ENCODE measurements around the gene CLEC3B. TPM values are rescaled to one million over a fixed set of nuclear protein-coding genes. Genes with fewer than 3 reads are reported as not detected.
"Not testable (repeated sequence)": the region's sequence is repeated elsewhere in the genome, so short reads cannot be mapped to it uniquely, and the experiment has no call there.

The CLEC3B gene
- total and polyA plus RNA-seq, 3 donors from 2014 or later = 86.6 to 198 (median 88.8) TPM

DNA sequence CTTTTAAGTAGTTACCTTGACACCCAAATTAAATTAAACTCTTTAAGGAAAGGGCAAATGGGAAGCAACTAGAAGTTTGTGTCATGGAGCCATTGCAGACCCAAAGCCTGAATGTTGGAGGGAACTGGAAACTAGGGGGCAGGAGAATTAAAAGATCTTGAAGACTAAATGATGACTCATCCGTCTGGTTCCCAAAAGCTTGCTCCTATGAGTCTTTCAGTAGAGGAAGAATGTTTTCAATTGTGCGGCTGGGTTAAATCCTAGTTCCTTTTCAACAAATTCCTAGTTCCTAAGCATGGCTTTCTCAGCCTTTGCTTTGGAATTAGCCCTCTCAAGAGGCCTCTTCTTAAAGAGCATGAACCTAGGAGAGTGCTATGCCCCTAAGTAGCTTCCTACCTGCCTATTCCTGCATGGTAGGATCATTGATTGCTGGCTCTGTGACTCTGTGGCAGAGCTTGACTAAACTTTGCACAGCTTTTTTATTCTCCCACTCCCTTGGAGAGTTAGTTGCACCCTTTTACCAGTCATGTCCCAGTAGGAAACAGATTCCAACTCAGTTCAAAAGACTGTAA, 17.7 kb downstream of the CLEC3B start:
- DNase-seq = no peak
- Histone ChIP-seq H3K4me1 (peaks cover 11% of the 10 kb centered on the region), H3K27me3 (no peaks in the 10 kb centered on the region), H3K36me3 (ENCODE audit: low read depth, missing control alignments) (no peaks in the 10 kb centered on the region), H3K9me3 (no peaks in the 10 kb centered on the region), H3K27ac (no peak overlapping the region), H3K4me3 (no peak overlapping the region)
- 61 to 86% methylated on average over 2 of the region's 2 CpGs for WGBS, 2 donors
- TF ChIP-seq POLR2A (IDR thresholded peaks at IDR 0.05) = no peak
- TF ChIP-seq CTCF (IDR thresholded peaks at IDR 0.05) = no peak
- intact Hi-C loops (cut with DNase I; ENCODE audit: low total_unique reads) = loop anchor here (5.0 kb wide), 1 partner anchor 163 kb away; no protein-coding TSS in a partner anchor

GRCh38 chr3:45048244-45048643, 22.1 kb downstream of the CLEC3B start:
- TF ChIP-seq CTCF (IDR thresholded peaks at IDR 0.05) (no peak), POLR2A (IDR thresholded peaks at IDR 0.05) (no peak)
- no peak overlapping the region for H3K27ac ChIP-seq
- intact Hi-C loops (cut with DNase I; ENCODE audit: low total_unique reads) = no loop called here
- no peak overlapping the region for H3K4me3 ChIP-seq
- no peak for DNase-seq
- no peaks in the 10 kb centered on the region for H3K27me3 ChIP-seq
- no peaks in the 10 kb centered on the region for H3K9me3 ChIP-seq
- H3K4me1 ChIP-seq = peaks cover 3% of the 10 kb centered on the region
- H3K36me3 ChIP-seq (ENCODE audit: low read depth, missing control alignments) = no peaks in the 10 kb centered on the region
- 66 to 87% methylated on average over 4 of the region's 4 CpGs for WGBS, 2 donors

GRCh38 chr3:45049807-45050206, 23.7 kb downstream of the CLEC3B start:
- TF ChIP-seq POLR2A (IDR thresholded peaks at IDR 0.05) (no peak), CTCF (IDR thresholded peaks at IDR 0.05) (no peak)
- intact Hi-C loops (cut with DNase I; ENCODE audit: low total_unique reads) = no loop called here
- 80 to 82% methylated on average over 4 of the region's 4 CpGs for WGBS, 2 donors

DNA sequence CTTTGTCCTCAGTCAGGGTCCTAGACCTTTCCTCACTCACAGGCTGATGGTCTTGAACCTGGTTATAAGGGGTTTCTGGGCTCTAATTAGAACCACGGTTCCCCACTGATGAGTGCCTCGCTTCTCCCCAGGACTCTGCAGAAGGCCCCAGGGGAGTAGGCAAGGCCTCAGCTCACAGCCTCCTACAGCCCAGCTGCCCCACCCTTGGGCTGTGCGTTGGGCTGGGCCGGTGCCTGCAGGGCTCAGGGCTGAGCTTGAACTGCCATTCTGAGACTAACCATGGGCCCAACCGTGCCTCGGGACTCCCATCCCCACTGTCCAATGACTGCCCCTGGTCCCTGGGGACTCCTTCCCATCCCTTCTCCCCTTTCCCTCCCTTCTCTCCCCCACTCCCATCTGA, 25.6 kb downstream of the CLEC3B start:
- no peaks in the 10 kb centered on the region for H3K36me3 ChIP-seq (ENCODE audit: low read depth, missing control alignments)
- H3K4me1 ChIP-seq = peaks cover 4% of the 10 kb centered on the region
- H3K4me3 ChIP-seq = no peak overlapping the region
- no peaks in the 10 kb centered on the region for H3K27me3 ChIP-seq
- TF ChIP-seq POLR2A (IDR thresholded peaks at IDR 0.05) (no peak), CTCF (IDR thresholded peaks at IDR 0.05) (no peak)
- H3K27ac ChIP-seq = no peak overlapping the region
- no peaks in the 10 kb centered on the region for H3K9me3 ChIP-seq
- intact Hi-C loops (cut with DNase I; ENCODE audit: low total_unique reads) = no loop called here
- WGBS, 2 donors = 88 to 93% methylated on average over 6 of the region's 6 CpGs
- DNase-seq = no peak

More at GRCh38 chr3:45049807-45050206, 23.7 kb downstream of the CLEC3B start:
- Histone ChIP-seq H3K27ac (no peak overlapping the region), H3K9me3 (no peaks in the 10 kb centered on the region), H3K4me1 (peaks cover 3% of the 10 kb centered on the region), H3K4me3 (no peak overlapping the region), H3K27me3 (no peaks in the 10 kb centered on the region), H3K36me3 (ENCODE audit: low read depth, missing control alignments) (no peaks in the 10 kb centered on the region)
- DNase-seq = no peak

- DNase-seq; H3K27me3 ChIP-seq; H3K4me3 ChIP-seq; H3K4me1 ChIP-seq; H3K9me3 ChIP-seq; H3K36me3 ChIP-seq (ENCODE audit: low read depth, missing control alignments); H3K27ac ChIP-seq; intact Hi-C loops (cut with DNase I; ENCODE audit: low total_unique reads): not testable (repeated sequence)
- WGBS, 2 donors = 92 to 100% methylated on average over 1 of the region's 1 CpG
These were observed 27.7 kb downstream of the CLEC3B start for GRCh38 chr3:45053805-45054195.
